ENCODE measurements around the gene BCL2L14.

BCL2L14 gene

GRCh38 chr12:12070674-12071656 lies at the start of gene BCL2L14:
Gene BCL2L14, plus strand, starts transcription at chr12:12070939. Its CDS starts 8,367 bp downstream, at chr12:12079306.
- H3K36me3 ChIP-seq (ENCODE audit: control insufficient read depth in 2 of 2, insufficient read depth in 2 of 2, low read length in 2 of 2), result no peaks in the 10 kb centered on the region
- H3K9me3 ChIP-seq (ENCODE audit: control insufficient read depth in 2 of 2, low read length in 2 of 2), result no peaks in the 10 kb centered on the region
- H3K27me3 ChIP-seq (ENCODE audit: control insufficient read depth in 1 of 2, insufficient read depth in 2 of 2, low read length in 2 of 2), result peaks cover 0 to 7% of the 10 kb centered on the region in 2 donors
- H3K9ac ChIP-seq (ENCODE audit: low read length in 2 of 2), result no peak within 1 kb of the TSS
- no peaks in the 10 kb centered on the region for H3K4me1 ChIP-seq (ENCODE audit: control insufficient read depth, insufficient read depth, low read length)
- H3K27ac ChIP-seq (ENCODE audit: low read length), result no peak within 1 kb of the TSS
- no peak within 1 kb of the TSS for H3K4me3 ChIP-seq (ENCODE audit: low read length in 2 of 2)

- Histone ChIP-seq H3K36me3 (ENCODE audit: control insufficient read depth in 2 of 2, insufficient read depth in 2 of 2, low read length in 2 of 2) (no peaks in the 10 kb centered on the region), H3K4me1 (ENCODE audit: control insufficient read depth, insufficient read depth, low read length) (peaks cover 2% of the 10 kb centered on the region), H3K27me3 (ENCODE audit: control insufficient read depth in 1 of 2, insufficient read depth in 2 of 2, low read length in 2 of 2) (no peaks in the 10 kb centered on the region), H3K9me3 (ENCODE audit: control insufficient read depth in 2 of 2, low read length in 2 of 2) (no peaks in the 10 kb centered on the region), H3K4me3 (ENCODE audit: low read length in 2 of 2) (no peak overlapping the region), H3K27ac (ENCODE audit: low read length) (no peak overlapping the region), H3K9ac (ENCODE audit: low read length in 2 of 2) (no peak overlapping the region)
These were observed 48.3 kb upstream of the BCL2L14 start for GRCh38 chr12:12022306-12022936.

GRCh38 chr12:12023456-12023855 lies 47.3 kb upstream of the BCL2L14 start:
- H3K4me1 ChIP-seq (ENCODE audit: control insufficient read depth, insufficient read depth, low read length), result no peaks in the 10 kb centered on the region
- no peaks in the 10 kb centered on the region for H3K36me3 ChIP-seq (ENCODE audit: control insufficient read depth in 2 of 2, insufficient read depth in 2 of 2, low read length in 2 of 2)
- no peak overlapping the region for H3K27ac ChIP-seq (ENCODE audit: low read length)
- H3K4me3 ChIP-seq (ENCODE audit: low read length in 2 of 2), result no peak overlapping the region
- H3K9me3 ChIP-seq (ENCODE audit: control insufficient read depth in 2 of 2, low read length in 2 of 2), result no peaks in the 10 kb centered on the region
- H3K9ac ChIP-seq (ENCODE audit: low read length in 2 of 2), result no peak overlapping the region
- H3K27me3 ChIP-seq (ENCODE audit: control insufficient read depth in 1 of 2, insufficient read depth in 2 of 2, low read length in 2 of 2), result no peaks in the 10 kb centered on the region

- Histone ChIP-seq H3K27me3 (ENCODE audit: control insufficient read depth in 1 of 2, insufficient read depth in 2 of 2, low read length in 2 of 2) (no peaks in the 10 kb centered on the region), H3K9me3 (ENCODE audit: control insufficient read depth in 2 of 2, low read length in 2 of 2) (no peaks in the 10 kb centered on the region), H3K4me1 (ENCODE audit: control insufficient read depth, insufficient read depth, low read length) (no peaks in the 10 kb centered on the region), H3K9ac (ENCODE audit: low read length in 2 of 2) (no peak overlapping the region), H3K36me3 (ENCODE audit: control insufficient read depth in 2 of 2, insufficient read depth in 2 of 2, low read length in 2 of 2) (no peaks in the 10 kb centered on the region), H3K27ac (ENCODE audit: low read length) (no peak overlapping the region), H3K4me3 (ENCODE audit: low read length in 2 of 2) (no peak overlapping the region)
These were observed 45.6 kb upstream of the BCL2L14 start for GRCh38 chr12:12024911-12025682.

GRCh38 chr12:12025799-12026386 lies 44.8 kb upstream of the BCL2L14 start:
- no peaks in the 10 kb centered on the region for H3K9me3 ChIP-seq (ENCODE audit: control insufficient read depth in 2 of 2, low read length in 2 of 2)
- no peaks in the 10 kb centered on the region for H3K27me3 ChIP-seq (ENCODE audit: control insufficient read depth in 1 of 2, insufficient read depth in 2 of 2, low read length in 2 of 2)
- no peak overlapping the region for H3K4me3 ChIP-seq (ENCODE audit: low read length in 2 of 2)
- H3K4me1 ChIP-seq (ENCODE audit: control insufficient read depth, insufficient read depth, low read length), result no peaks in the 10 kb centered on the region
- no peak overlapping the region for H3K9ac ChIP-seq (ENCODE audit: low read length in 2 of 2)
- H3K27ac ChIP-seq (ENCODE audit: low read length), result no peak overlapping the region
- no peaks in the 10 kb centered on the region for H3K36me3 ChIP-seq (ENCODE audit: control insufficient read depth in 2 of 2, insufficient read depth in 2 of 2, low read length in 2 of 2)

GRCh38 chr12:12028668-12029402 lies 41.9 kb upstream of the BCL2L14 start:
- H3K9me3 ChIP-seq (ENCODE audit: control insufficient read depth in 2 of 2, low read length in 2 of 2), result no peaks in the 10 kb centered on the region
- H3K9ac ChIP-seq (ENCODE audit: low read length in 2 of 2), result no peak overlapping the region
- no peaks in the 10 kb centered on the region for H3K36me3 ChIP-seq (ENCODE audit: control insufficient read depth in 2 of 2, insufficient read depth in 2 of 2, low read length in 2 of 2)
- no peaks in the 10 kb centered on the region for H3K27me3 ChIP-seq (ENCODE audit: control insufficient read depth in 1 of 2, insufficient read depth in 2 of 2, low read length in 2 of 2)
- no peak overlapping the region for H3K4me3 ChIP-seq (ENCODE audit: low read length in 2 of 2)
- H3K27ac ChIP-seq (ENCODE audit: low read length), result no peak overlapping the region
- peaks cover 9% of the 10 kb centered on the region for H3K4me1 ChIP-seq (ENCODE audit: control insufficient read depth, insufficient read depth, low read length)

- H3K9me3 ChIP-seq (ENCODE audit: control insufficient read depth in 2 of 2, low read length in 2 of 2), result no peaks in the 10 kb centered on the region
- no peak overlapping the region for H3K9ac ChIP-seq (ENCODE audit: low read length in 2 of 2)
- no peak overlapping the region for H3K4me3 ChIP-seq (ENCODE audit: low read length in 2 of 2)
- peaks cover 9% of the 10 kb centered on the region for H3K4me1 ChIP-seq (ENCODE audit: control insufficient read depth, insufficient read depth, low read length)
- H3K27ac ChIP-seq (ENCODE audit: low read length), result no peak overlapping the region
- no peaks in the 10 kb centered on the region for H3K27me3 ChIP-seq (ENCODE audit: control insufficient read depth in 1 of 2, insufficient read depth in 2 of 2, low read length in 2 of 2)
- no peaks in the 10 kb centered on the region for H3K36me3 ChIP-seq (ENCODE audit: control insufficient read depth in 2 of 2, insufficient read depth in 2 of 2, low read length in 2 of 2)
These were observed 41.1 kb upstream of the BCL2L14 start for GRCh38 chr12:12029653-12030052.

- Histone ChIP-seq H3K36me3 (ENCODE audit: control insufficient read depth in 2 of 2, insufficient read depth in 2 of 2, low read length in 2 of 2) (no peaks in the 10 kb centered on the region), H3K9ac (ENCODE audit: low read length in 2 of 2) (peak overlapping the region; percentile 78 to 79), H3K4me3 (ENCODE audit: low read length in 2 of 2) (peak overlapping the region in 1 of 2 donors; percentile 77), H3K4me1 (ENCODE audit: control insufficient read depth, insufficient read depth, low read length) (peaks cover 9% of the 10 kb centered on the region), H3K9me3 (ENCODE audit: control insufficient read depth in 2 of 2, low read length in 2 of 2) (no peaks in the 10 kb centered on the region), H3K27me3 (ENCODE audit: control insufficient read depth in 1 of 2, insufficient read depth in 2 of 2, low read length in 2 of 2) (no peaks in the 10 kb centered on the region), H3K27ac (ENCODE audit: low read length) (peak overlapping the region; percentile 77)
These were observed 38.4 kb upstream of the BCL2L14 start for GRCh38 chr12:12032260-12032791.

GRCh38 chr12:12032851-12033797 lies 37.6 kb upstream of the BCL2L14 start:
- H3K9ac ChIP-seq (ENCODE audit: low read length in 2 of 2), result peak overlapping the region; percentile 78 to 79
- peak overlapping the region; percentile 77 for H3K27ac ChIP-seq (ENCODE audit: low read length)

More at GRCh38 chr12:12032851-12033797, 37.6 kb upstream of the BCL2L14 start:
- no peaks in the 10 kb centered on the region for H3K36me3 ChIP-seq (ENCODE audit: control insufficient read depth in 2 of 2, insufficient read depth in 2 of 2, low read length in 2 of 2)
- no peaks in the 10 kb centered on the region for H3K27me3 ChIP-seq (ENCODE audit: control insufficient read depth in 1 of 2, insufficient read depth in 2 of 2, low read length in 2 of 2)
- peak overlapping the region; percentile 77 to 78 for H3K4me3 ChIP-seq (ENCODE audit: low read length in 2 of 2)
- no peaks in the 10 kb centered on the region for H3K9me3 ChIP-seq (ENCODE audit: control insufficient read depth in 2 of 2, low read length in 2 of 2)
- H3K4me1 ChIP-seq (ENCODE audit: control insufficient read depth, insufficient read depth, low read length), result peaks cover 9% of the 10 kb centered on the region
